ENCODE measurements around the gene RBMS1.
"Not testable (repeated sequence)": the region's sequence is repeated elsewhere in the genome, so short reads cannot be mapped to it uniquely, and the experiment has no call there.

The RBMS1 gene

DNA sequence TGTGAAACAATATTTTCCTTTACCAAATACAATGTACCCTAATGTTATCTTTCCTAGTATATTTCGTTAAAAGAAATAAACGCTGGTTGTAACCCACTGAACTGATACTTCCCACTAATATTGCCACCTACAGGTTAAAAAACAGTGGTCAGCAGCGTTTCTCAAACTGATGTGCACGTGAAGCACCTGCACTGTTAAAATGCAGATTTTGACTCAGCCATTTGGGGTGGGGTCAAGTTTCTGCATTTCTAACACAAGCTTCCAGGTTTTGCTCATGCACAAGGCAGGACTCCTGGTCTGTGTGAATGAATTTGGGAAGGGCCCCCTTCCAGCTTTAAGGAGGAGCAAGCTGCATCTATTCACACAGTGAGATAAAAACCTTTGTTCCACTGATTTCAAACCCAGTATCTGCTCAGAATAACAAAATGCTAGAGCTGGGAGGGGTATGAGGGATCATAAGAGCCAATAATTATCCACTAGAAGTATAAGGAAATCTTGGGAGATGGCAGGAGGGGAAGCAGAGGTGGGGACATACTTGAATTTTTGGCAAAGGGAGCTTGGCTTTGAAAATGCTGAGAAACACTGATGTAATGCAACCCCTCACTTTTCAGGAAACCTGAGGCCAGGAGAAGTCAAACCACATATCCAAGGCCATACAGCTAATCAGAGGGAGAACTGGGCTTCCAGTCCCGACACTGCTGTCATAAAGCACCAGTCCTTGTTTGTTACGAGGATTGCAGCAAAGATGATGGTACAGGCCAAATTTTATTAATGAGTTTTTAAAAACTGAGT is 116.2 kb downstream of the RBMS1 start:
- DNase-seq = no peak

DNA sequence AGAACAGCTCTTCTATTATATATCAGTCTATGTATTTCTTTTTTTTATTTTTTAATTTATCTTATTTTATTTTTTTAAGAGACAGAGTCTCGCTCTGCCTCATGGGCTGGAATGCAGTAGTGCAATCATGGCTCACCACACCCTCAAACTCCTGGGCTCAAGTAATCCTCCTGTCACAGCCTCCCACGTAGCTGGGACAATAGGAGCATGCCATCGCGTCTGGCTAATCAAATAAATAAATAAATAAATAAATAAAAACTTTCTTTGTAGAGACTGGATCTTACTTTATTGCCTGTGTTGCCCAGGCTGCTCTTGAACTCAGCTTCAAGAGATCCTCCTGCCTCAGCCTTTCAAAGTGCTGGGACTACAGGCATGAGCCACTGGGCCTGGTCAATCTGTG is 117.0 kb downstream of the RBMS1 start:
- DNase-seq = no peak

DNA sequence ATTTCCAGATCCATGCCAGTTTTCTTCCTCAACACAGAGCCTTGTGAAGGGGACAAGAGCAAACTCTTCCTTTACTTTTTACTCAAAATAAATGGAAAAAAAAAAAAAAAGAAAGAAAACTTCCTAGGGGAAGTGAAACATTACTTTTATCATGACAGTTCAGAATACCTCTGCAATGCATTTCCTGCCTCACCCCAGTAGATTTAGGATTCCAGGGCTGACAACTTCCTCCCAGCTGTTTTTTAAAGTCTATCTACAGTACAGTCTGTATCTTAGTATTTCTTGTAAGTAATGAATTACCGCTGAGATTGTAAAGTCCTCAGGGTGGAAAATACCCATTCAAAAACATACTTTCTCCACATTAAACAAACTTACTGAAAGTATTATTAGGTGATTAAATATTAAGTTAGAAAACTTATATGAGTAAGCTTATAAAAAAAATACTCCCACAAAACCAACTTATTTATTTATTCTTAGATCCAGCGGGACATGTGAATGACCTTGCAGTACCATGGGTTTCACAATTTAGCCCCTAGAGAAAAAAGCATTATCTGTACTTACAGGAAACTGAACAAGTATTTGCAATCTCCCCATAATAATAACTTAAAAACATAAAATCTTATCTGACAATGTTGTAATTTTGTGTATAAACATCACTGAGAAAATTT is 117.7 kb downstream of the RBMS1 start:
- DNase-seq = no peak

DNA sequence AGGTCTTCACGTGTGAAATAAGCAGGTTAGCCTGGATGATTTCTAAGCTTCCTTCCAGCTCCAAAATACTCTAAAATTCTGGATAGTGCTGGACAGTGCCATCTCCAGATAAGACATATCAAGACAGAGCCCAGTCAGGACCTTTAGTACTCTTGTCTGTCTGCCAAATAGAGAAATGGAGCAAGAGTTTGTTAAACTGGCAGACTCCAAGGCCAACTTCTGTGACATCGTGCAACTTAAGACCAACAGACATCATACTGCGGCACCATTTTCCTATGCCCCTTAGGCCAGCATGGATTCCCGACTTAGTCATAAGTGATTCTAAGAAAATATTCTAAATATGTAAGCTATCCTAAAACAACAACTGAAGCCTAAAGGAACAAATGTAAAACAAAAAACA is 118.6 kb downstream of the RBMS1 start:
- DNase-seq = no peak

DNA sequence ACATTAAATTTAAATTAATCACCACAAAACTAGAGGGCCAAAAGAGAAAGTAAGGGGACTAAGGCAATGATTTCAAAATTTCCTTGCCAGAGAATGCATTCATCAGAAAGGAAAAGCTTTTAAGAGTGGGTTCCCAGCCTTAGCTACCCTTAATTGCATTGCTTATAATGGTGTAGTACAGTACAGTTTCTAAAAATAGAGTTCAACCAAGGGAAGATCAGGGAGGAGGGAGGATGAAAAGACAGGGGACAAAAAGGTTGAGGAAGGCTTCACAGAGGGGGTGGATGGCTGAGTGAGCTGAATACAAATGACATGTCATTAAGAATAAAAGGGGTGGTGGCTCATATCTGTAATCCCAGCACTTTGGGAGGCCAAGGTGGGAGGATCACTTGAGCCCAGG is 119.9 kb downstream of the RBMS1 start:
- DNase-seq = no peak

DNA sequence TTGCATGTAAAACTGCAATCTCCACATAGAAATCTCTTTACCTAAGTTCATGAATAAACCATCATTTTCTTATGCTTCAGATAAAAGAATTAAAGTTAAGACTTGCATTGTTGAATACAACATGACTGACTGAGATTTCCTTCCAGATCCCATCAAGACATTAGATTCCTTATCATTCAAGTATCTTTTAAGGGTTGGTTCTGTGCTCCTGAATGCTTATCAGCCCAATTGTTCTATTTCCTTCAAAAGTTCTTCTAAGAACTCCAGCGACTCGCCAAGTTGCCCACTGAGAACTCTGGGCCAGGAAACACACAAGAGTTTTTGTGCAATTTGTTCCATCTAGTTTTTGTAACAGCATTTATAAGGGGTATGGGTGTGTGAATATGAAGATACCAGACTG is 120.3 kb downstream of the RBMS1 start:
- no peak for DNase-seq

DNA sequence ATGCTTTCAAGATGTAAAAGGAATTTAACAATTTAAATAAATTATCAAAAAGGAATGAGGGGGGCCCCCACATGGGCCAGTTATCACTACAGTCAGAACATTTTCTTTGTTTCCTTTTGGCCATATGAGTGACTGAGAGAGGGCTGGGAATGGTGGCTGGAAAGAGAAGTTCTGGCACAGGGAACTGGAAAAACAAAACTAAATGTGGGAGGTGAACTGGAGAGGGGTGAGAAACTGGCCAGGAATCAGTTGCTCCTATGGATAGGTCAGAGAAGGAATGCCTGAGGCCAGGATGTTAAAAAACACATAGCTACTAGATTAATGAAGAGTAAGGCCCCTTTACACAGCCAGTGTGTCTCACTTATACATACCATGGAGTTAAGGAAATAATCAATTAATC is 121.0 kb downstream of the RBMS1 start:
- DNase-seq = no peak

DNA sequence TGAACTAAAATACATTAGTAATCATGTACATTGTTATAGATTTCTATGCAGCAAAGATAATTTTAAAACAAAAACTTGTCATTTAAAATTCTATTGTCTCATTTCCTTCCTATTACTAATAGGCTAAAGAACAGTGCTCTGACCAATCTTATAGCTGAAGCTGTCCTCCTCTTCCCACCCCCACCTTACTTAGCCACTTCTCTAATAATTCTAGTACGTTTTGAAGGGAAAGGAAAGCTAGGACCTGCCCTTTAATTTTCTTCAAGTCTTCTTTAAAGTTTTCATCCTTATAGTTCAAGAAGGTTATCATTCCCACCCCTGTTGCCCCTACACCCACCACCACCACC is 121.6 kb downstream of the RBMS1 start:
- DNase-seq = no peak

DNA sequence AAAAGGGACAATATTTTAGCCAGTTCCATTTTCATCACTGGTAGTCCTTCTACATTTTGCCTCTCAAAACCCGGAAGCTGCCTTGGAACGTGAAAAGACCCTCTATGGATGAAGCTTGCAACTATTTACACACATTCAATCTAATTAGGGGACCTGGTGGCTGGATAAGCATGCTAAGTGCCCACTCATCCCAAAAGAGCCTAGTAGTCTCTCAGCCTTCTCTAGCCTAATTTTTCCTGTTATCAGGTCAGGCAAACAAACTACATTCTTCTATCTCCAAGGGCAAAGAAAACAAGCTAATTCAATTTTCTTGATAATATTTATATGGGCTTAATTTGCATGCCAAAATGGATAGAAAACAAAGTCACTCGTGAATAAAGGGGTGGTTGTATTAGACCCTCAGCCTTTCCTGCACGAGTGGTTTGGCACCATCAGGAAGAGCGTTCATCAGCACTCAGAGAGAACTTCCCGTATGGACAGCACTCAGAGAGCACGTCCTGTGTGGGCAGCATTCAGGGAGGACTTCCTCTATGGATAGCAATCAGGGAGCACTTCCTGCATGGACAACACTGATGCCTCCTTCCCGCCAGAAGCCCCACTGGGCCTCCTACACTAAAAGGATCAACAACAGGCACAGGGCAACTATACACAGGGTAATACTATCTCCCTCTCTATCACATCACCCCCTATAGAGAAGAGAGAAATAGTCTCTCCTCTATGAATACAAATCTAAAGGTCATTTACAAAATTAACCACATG is 122.2 kb downstream of the RBMS1 start:
- DNase-seq = no peak

DNA sequence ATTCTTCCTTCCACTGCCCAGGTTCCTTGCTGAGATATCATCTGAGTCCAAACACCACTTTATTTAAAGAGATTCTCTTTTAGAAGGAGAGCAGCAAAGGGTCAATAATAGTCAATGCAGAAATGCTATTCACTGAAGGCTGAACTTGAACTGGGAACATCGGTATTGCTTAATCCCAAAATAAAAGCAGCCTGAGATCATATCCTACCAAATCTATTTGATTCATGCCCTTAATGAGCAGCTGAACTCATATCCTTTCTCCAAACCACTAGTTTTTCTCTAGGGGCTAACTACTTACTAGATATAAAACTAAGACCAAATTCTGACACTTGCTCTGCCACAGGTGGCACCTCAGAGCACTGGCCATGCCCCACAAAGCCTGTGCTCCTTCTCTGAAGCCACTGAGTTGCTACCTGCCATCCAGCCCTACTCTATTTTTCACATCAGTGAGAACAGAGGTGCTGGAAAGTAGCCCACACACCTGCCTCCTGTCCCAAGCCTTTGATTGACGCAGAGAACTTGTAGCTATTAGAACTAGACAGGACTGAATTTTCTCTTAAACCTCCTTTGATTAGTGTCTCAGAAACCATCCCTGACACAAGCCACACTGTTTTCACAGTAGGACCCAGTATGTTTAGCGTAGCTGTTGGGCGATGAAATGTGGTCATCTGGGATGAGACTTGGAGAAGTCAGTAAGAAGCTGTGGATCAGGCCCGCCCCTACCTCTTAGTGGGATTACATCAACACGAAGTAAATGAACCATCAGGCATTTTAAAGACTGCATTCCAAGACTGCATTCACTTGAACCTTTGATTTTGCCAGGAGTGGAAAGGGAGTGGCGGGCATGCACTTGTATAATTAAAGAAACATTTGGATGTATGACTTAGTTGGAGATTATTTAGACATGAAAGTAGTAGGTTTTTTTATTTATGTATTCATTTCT is 124.3 kb downstream of the RBMS1 start:
- DNase-seq = no peak

DNA sequence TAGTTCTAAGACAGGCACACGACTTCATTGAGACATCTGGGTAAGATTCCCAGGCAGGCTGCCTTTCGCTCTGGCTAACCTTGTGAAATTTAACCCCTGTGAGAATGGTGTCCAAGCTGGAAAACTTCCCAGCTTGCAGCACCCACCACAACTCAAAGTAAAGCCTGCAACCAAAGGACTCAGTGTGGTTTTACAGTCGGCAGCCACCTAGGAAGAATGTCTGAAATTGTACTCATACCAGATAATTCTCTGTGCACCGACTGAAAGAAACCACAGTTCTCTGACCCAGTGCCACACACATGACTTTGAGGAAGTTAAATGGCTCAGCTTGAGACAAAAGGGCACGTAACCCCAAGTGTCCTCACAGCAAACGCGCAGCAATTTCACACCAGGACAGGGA is 125.7 kb downstream of the RBMS1 start:
- no peak for DNase-seq

DNA sequence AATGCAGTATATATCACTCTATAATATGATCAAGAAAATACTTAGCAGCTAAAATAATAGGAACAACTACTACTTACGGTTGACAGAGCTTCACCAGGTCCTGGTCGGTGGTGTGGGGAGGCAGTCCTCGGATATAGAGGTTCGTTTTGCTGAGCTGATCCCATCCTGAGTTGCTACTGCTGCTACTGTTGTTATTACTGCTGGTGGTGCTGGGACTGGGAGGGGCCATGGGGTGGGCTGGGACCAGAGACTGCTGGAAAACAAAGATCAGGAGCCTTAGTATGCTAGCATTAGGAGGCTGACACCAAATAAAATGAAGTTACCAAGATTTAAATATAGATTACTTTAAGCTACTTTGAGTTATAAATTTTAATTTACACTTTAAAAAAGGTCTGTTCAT is 126.5 kb downstream of the RBMS1 start:
- not testable (repeated sequence) for DNase-seq

DNA sequence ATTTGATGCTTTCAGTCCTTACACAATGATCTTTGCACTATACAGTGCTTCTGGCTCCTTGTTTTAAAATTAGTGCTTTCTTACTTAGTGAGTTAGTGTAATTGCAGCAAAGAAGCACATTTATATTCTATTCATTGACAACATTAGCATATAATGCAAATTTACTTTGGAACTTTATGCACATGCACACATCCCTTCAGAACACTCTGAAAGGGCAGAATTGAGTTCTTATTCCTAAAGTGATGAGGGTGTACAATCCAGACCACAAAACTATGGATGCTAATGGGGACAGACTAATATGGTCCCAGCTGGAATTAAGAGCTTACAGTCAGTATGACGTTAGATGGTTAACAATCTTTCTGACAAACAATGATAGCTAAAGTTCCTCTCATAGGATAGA is 127.1 kb downstream of the RBMS1 start:
- DNase-seq = no peak

DNA sequence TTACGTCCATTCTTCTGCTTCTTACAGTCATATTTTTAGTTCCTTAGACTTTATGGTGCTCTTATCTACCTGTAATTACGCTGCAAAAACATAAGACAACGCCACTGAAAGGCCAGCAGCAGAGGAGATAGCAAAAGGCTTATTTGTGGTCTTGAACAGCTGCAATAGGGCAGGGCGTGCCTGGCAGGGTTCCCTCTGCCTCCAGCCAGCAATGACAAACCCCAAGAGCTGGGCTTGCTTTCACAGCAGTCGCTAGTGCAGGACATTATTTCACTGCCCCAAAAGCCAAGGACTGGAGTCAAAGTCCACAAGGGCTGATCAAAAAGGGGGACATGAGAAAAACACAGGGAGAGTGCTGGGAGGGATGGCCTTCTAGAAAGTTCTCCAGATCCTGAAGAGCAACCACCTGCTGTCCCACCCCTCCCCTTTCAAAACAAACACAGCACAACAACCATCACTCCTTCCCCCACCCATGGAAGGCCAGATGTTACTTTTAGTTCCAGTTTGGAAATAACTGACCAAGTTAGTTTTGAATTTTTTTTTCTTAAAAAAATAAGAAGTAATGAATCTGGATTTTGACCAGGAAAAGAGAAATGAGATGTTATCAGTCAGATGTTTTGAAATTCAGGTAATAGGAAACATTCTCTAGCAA is 127.8 kb downstream of the RBMS1 start:
- no peak for DNase-seq

DNA sequence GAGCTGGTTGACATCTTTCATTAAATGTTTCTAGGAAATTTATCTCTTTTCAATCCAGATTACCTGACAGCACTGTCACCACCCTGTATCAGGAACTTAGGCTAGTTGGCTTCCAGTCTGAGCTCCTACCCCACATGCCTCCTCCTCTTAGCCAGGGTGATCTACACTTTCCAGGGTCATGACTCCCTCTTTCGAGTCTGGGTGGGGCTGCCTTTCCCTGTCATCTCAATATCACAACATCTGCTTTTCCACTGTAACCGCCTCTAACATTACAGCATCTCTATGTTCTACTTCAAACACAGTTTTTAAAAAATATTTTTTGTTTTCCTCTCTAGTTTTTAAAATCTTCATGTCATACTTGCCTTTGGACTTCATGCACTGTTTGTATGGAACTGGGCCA is 129.2 kb downstream of the RBMS1 start:
- DNase-seq = no peak

DNA sequence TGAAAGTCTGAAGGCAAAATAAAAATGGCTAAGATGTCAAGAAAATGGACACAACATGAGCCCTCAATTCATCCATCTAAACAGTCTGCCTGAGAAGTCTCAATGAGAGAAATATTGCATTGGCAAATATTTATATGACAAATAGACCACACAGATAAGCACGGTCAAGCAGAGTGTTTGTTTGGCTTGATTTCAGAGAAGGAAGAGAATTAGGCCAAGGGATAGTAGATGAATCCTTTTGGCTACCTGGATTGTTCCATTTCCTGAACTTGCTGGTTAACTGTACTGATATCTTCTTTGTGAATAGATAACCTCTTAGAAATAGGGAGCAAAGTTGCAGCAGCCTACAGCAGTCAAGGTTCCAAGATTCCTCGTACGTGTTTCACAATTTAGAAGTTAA is 129.6 kb downstream of the RBMS1 start:
- no peak for DNase-seq

DNA sequence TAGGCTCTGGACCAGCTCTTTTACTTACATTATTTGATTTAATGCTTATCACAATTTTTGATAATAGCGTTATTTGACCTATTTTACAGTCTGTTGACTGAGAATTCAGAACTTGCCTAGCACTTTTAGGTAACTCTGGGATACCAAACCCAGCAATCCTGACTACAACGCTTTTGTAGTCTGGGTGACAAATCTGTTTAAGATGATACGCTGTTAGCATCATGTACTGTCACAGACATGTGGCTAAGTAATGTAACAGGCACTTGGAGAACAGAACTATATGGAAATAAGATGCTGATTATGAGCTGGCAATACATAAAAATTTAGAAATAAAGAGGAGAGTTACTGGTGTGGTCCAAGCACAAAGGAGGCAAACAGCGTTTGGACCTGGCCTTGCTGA is 130.6 kb downstream of the RBMS1 start:
- no peak for DNase-seq

DNA sequence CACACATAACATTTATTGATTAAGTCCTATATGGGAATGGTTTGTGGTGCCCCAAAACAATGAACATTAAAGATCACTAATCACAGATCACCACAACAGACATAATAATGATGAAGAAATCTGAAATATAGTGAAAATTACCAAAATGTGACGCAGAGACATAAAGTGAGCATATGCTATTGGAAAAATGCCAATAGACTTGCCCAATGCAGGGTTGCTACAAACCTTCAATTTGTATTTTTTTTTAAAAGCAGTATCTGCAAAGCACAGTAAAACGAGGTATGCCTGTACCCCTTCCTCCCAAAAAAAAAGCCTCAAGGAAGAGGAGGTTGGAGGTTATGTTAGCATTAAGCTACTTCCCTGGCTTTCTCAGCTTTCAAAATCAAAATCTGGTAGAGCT is 131.1 kb downstream of the RBMS1 start:
- DNase-seq = no peak

DNA sequence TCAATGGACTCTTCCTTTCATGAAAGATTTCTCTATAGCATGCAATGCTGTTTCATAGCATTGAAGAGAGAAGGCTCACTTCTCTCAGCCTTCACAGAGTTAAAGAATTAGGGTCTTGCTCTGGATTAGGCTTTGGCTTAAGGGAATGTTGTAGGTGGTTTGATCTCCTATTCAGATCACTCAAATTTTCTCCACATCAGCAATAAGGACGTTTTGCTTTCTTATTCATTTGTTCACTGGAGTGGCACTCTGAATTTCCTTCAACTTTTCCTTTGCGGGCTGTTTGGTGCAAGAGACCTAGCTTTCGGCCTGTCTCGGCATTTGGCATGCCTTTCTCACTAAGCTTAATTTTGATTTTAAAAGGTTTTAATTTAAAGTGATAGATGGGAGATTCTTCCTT is 131.6 kb downstream of the RBMS1 start:
- DNase-seq = no peak

DNA sequence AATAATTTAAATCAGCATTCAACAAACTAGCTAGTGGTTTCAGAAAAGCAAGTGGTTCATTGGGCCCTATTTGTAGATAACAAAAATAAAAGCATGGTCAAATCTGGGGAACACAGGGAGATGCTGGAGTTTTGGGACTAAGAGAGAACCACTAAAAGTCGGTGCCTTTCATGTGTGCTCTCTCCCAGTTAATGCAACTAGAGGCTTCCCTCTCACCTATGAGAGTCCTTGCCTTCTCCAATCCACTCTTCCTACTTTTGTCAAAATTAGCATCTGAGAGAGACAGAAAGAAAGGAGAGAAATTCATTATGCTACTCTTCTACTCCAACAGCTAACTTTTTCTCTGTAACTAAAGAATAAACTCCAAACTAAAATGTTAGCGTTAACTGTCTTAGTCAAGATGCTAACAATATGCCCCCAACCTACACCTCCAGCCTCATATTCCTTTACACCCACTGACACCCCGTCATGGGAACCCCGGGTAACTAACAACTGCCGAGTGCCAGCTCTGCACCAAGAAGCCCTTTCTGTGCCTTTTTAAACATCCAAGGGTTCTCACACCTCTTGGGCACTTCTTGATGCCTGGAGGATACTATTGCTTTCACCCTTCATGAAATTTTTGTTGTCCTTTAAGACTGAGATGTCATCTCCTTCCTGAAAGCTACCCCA is 133.4 kb downstream of the RBMS1 start:
- no peak for DNase-seq

DNA sequence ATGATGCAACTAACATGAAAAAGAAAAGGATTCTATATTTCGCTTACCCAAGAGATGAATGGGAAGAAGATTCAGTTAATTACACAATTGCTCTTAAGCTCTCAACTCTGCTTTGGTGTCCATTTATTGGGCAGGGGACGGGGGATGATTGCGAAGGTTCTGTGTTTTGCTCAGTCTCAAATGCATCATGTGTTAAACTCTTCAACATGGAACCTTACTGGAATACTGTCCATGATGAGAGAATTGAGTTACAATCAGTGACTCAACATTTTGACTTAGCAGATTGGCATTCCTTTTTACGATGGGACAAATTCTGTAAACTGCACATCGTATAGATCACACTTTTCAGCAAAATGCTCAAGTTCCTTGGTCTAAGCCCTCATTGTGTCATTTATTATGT is 135.6 kb downstream of the RBMS1 start:
- DNase-seq = no peak

DNA sequence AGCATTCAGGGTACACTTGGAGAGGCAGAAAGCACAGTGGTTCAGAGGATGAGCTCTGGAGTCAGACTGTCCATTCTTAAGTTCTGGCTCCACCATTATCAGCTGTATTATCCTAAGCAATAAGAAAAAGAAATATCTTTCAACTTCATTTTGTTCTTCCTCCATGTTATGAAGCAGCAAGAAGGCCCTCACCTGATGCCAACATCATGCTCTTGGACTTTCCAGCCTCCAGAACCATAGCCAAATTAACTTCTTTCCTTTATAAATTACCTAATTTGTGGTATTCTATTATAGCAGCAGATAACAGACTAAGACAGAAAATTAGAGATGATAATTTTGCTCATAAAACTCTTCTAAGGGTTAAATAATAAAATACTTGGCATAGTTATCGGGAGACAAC is 137.1 kb downstream of the RBMS1 start:
- DNase-seq = no peak

All from stimulated activated CD4-positive, alpha-beta T cell treated with anti-CD3 and anti-CD28 coated beads, Interleukin-12 subunit alpha, Interleukin-12 subunit beta, amount 100 ng/mL, for 4 hours (primary cell).